SK-N-SH treated with all-trans-retinoic acid at 6 μM for 48 hours (cell line): Measurements from ENCODE around the gene ATP2B3.

Experiments
- ATAC-seq: fragments of 200-7000 bp; cut with Tn5 transposase; 3 replicates; pipeline ENCODE4 v1.9.1; 2020; ENCODE audit warnings: mild to moderate bottlenecking, moderate library complexity
- ARNTL ChIP-seq: fragments of 450-650 bp; formaldehyde crosslinking; IDR thresholded peaks from 2 replicates; pipeline ENCODE4 v1.5.0; 2020; ENCODE audit warnings: low read depth, mild to moderate bottlenecking, moderate library complexity, borderline replicate concordance
- BACH2 ChIP-seq: fragments of 250-450 bp; sonication (Bioruptor Pico); IDR thresholded peaks from 2 replicates; pipeline ENCODE4 v1.9.0; 2021; ENCODE audit warnings: mild to moderate bottlenecking, borderline replicate concordance
- CSDC2 ChIP-seq: fragments of 250-450 bp; sonication (Bioruptor Pico); IDR thresholded peaks from 2 replicates; pipeline ENCODE4 v1.5.0; 2020; ENCODE audit warnings: mild to moderate bottlenecking, moderate library complexity
- ESRRG ChIP-seq: fragments of 250-450 bp; sonication (Bioruptor Pico); IDR thresholded peaks from 2 replicates; pipeline ENCODE4 v1.6.1; 2021; ENCODE audit warnings: mild to moderate bottlenecking
- GLIS3 ChIP-seq: fragments of 250-450 bp; sonication (Bioruptor Pico); IDR thresholded peaks from 2 replicates; pipeline ENCODE4 v1.5.0; 2020; ENCODE audit warnings: mild to moderate bottlenecking, moderate library complexity
- ISL1 ChIP-seq: fragments of 250-450 bp; sonication (Bioruptor Pico); IDR thresholded peaks from 2 replicates; pipeline ENCODE4 v2.1.2; 2022; ENCODE audit warnings: mild to moderate bottlenecking, moderate library complexity
- OSR1 ChIP-seq: fragments of 250-450 bp; sonication (Bioruptor Pico); IDR thresholded peaks from 2 replicates; pipeline ENCODE4 v1.8.0; 2022; ENCODE audit warnings: moderate library complexity, mild to moderate bottlenecking, inconsistent platforms
- POU6F1 ChIP-seq: fragments of 250-450 bp; sonication (Bioruptor Pico); IDR thresholded peaks from 2 replicates; pipeline ENCODE4 v1.8.0; 2021; ENCODE audit warnings: low read depth, mild to moderate bottlenecking, moderate library complexity, borderline replicate concordance
- RARB ChIP-seq: fragments of 250-450 bp; sonication (Bioruptor Pico); IDR thresholded peaks from 2 replicates; pipeline ENCODE4 v1.8.0; 2021; ENCODE audit warnings: mild to moderate bottlenecking, moderate library complexity
- SNAI2 ChIP-seq: fragments of 250-450 bp; sonication (Bioruptor Pico); IDR thresholded peaks from 2 replicates; pipeline ENCODE4 v1.5.0; 2020; ENCODE audit warnings: mild to moderate bottlenecking, moderate library complexity
- TCF4 ChIP-seq: fragments of 250-450 bp; sonication (Bioruptor Pico); IDR thresholded peaks from 2 replicates; pipeline ENCODE4 v1.8.0; 2021; ENCODE audit warnings: mild to moderate bottlenecking, moderate library complexity, borderline replicate concordance
- TOX ChIP-seq: fragments of 250-450 bp; sonication (Bioruptor Pico); IDR thresholded peaks from 2 replicates; pipeline ENCODE4 v1.8.0; 2021; ENCODE audit warnings: mild to moderate bottlenecking, moderate library complexity, borderline replicate concordance
- TSHZ2 ChIP-seq: fragments of 250-450 bp; sonication (Bioruptor Pico); IDR thresholded peaks from 2 replicates; pipeline ENCODE4 v1.5.0; 2020; ENCODE audit warnings: mild to moderate bottlenecking, moderate library complexity
- ZC3H10 ChIP-seq: fragments of 250-450 bp; sonication (Bioruptor Pico); IDR thresholded peaks from 2 replicates; pipeline ENCODE4 v1.5.1; 2021; ENCODE audit warnings: mild to moderate bottlenecking, moderate library complexity
- ZFP3 ChIP-seq: fragments of 250-450 bp; sonication (Bioruptor Pico); IDR thresholded peaks from 2 replicates; pipeline ENCODE4 v1.5.0; 2020; ENCODE audit warnings: mild to moderate bottlenecking, moderate library complexity
- ZFP30 ChIP-seq: fragments of 450-650 bp; formaldehyde crosslinking; IDR thresholded peaks from 2 replicates; pipeline ENCODE4 v1.5.0; 2022; ENCODE audit warnings: mild to moderate bottlenecking, moderate library complexity
- ZNF565 ChIP-seq: fragments of 450-650 bp; formaldehyde crosslinking; conservative IDR thresholded peaks from 2 replicates; pipeline ENCODE4 v1.5.0; 2020; ENCODE audit warnings: low read depth, mild to moderate bottlenecking, moderate library complexity
- ZNF70 ChIP-seq: fragments of 450-650 bp; formaldehyde crosslinking; IDR thresholded peaks from 2 replicates; pipeline ENCODE4 v1.5.0; 2020; ENCODE audit warnings: mild to moderate bottlenecking, moderate library complexity
- TF ChIP-seq, protein P1 (sequence below): fragments of 250-450 bp; sonication (Bioruptor Pico); IDR thresholded peaks from 2 replicates; pipeline ENCODE4 v1.5.1; 2020; ENCODE audit warnings: low read depth, mild to moderate bottlenecking, moderate library complexity
- TF ChIP-seq, protein P2 (sequence below): fragments of 250-450 bp; sonication (Bioruptor Pico); IDR thresholded peaks from 2 replicates; pipeline ENCODE4 v1.5.1; 2021; ENCODE audit warnings: mild to moderate bottlenecking, moderate library complexity

The ATP2B3 gene

DNA sequence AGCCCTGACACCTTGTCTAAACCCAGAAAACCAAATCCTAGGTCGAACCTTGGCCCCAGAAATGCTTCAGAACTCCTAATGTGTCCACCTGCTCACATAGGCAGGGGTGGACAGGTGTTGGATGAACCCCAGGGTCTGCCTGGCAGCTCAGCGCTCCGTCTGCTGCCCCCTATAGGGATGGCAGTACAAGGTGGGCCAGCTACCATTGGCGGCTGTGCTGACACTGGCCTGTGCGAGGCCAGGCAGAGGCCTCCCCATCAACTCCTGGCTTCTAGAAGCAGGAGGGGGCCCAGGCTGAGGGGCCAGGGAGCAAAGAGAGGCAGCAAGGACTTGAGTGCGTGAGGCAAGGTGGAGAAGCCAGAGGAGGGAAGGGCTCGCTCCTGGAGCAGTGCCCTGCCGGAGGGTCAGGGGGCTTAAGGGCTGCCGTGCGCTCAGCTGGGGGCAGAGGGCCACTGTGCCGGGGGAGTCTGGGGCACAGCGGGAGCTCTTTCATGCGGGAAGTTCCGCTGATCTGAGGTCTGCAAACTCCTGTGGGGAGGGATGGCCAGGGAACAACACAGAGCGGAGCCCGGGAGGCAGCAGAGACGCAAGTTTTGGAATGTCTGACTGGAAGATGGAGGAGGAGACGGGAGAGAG lies 60.9 kb downstream of the ATP2B3 start:
- TF ChIP-seq ESRRG (no peak), ISL1 (CRISPR knock-in tag) (no peak), BACH2 (CRISPR knock-in tag) (no peak), SNAI2 (CRISPR knock-in tag) (no peak), TOX (no peak), POU6F1 (CRISPR knock-in tag) (no peak), ZFP30 (CRISPR knock-in tag) (no peak), ZFP3 (no peak)
- TF ChIP-seq, protein P1, sequence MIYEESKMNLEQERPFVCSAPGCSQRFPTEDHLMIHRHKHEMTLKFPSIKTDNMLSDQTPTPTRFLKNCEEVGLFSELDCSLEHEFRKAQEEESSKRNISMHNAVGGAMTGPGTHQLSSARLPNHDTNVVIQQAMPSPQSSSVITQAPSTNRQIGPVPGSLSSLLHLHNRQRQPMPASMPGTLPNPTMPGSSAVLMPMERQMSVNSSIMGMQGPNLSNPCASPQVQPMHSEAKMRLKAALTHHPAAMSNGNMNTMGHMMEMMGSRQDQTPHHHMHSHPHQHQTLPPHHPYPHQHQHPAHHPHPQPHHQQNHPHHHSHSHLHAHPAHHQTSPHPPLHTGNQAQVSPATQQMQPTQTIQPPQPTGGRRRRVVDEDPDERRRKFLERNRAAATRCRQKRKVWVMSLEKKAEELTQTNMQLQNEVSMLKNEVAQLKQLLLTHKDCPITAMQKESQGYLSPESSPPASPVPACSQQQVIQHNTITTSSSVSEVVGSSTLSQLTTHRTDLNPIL, result no peak
- ATAC-seq, result no peak

- no peak for ATAC-seq
- no peak for TF ChIP-seq ISL1 (CRISPR knock-in tag)
- TF ChIP-seq ARNTL (CRISPR knock-in tag), result no peak
- no peak for TF ChIP-seq TCF4 (CRISPR knock-in tag)
- TF ChIP-seq POU6F1 (CRISPR knock-in tag), result no peak
- no peak for TF ChIP-seq CSDC2 (CRISPR knock-in tag)
- TF ChIP-seq ZNF70, result no peak
- no peak for TF ChIP-seq RARB (CRISPR knock-in tag)
- no peak for TF ChIP-seq ESRRG
- TF ChIP-seq ZNF565, result no peak
- no peak for TF ChIP-seq GLIS3 (CRISPR knock-in tag)
- no peak for TF ChIP-seq ZFP30 (CRISPR knock-in tag)
- TF ChIP-seq SNAI2 (CRISPR knock-in tag), result no peak
Measured at GRCh38 chrX:153578889-153579288, 61.4 kb downstream of the ATP2B3 start.

DNA sequence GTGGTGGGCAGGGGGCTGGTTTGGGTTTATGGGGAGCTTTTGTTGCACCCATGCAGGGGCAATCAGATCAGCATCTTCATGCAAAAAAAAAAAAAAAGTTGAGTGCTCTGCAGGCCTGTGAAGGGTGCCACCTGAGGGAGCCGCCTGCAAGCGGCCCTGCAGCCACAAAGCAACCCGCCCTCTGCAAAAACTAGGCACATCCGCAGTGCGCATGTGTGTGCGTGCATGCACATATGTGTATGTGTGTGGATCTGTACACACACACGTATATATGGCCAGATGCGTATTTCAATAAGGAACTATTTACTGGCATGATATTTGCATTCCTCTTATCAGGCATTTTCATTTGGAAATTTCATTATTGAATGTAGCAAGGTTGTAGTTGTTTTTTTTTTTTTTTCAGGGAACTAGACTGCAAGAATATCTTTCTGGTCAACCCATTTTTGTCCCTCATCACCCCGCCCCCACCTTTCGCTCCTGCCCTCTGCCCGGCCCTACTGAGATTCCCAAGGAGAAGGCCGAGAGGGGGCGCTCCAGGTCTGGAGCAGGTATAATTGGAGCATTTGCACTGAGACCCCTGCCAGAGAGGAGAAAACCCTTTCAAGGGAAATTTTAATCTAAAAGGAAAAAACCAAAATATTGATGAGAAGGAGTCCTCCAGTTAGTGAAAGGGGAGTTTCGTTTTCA lies 63.4 kb downstream of the ATP2B3 start:
- no peak for TF ChIP-seq SNAI2 (CRISPR knock-in tag)
- TF ChIP-seq, protein P1, result no peak
- no peak for TF ChIP-seq ZC3H10
- no peak for ATAC-seq

GRCh38 chrX:153582896-153583295 lies 65.5 kb downstream of the ATP2B3 start:
- ATAC-seq, result no peak
- TF ChIP-seq ZFP3 (no peak), ISL1 (CRISPR knock-in tag) (no peak), POU6F1 (CRISPR knock-in tag) (no peak), ZNF70 (no peak), ZFP30 (CRISPR knock-in tag) (no peak), RARB (CRISPR knock-in tag) (no peak), GLIS3 (CRISPR knock-in tag) (no peak), ZC3H10 (no peak), OSR1 (no peak), TSHZ2 (CRISPR knock-in tag) (no peak), SNAI2 (CRISPR knock-in tag) (no peak), ZNF565 (no peak), TCF4 (CRISPR knock-in tag) (no peak), CSDC2 (CRISPR knock-in tag) (no peak)
- TF ChIP-seq, protein P1, result no peak
- TF ChIP-seq, protein P2, sequence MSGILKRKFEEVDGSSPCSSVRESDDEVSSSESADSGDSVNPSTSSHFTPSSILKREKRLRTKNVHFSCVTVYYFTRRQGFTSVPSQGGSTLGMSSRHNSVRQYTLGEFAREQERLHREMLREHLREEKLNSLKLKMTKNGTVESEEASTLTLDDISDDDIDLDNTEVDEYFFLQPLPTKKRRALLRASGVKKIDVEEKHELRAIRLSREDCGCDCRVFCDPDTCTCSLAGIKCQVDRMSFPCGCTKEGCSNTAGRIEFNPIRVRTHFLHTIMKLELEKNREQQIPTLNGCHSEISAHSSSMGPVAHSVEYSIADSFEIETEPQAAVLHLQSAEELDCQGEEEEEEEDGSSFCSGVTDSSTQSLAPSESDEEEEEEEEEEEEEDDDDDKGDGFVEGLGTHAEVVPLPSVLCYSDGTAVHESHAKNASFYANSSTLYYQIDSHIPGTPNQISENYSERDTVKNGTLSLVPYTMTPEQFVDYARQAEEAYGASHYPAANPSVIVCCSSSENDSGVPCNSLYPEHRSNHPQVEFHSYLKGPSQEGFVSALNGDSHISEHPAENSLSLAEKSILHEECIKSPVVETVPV (CRISPR knock-in tag), result no peak
- TF ChIP-seq, all 23 proteins: peak for 0
